ENCODE measurements around the gene RPF1.
"Not testable (repeated sequence)": the region's sequence is repeated elsewhere in the genome, so short reads cannot be mapped to it uniquely, and the experiment has no call there.

RPF1 gene

DNA sequence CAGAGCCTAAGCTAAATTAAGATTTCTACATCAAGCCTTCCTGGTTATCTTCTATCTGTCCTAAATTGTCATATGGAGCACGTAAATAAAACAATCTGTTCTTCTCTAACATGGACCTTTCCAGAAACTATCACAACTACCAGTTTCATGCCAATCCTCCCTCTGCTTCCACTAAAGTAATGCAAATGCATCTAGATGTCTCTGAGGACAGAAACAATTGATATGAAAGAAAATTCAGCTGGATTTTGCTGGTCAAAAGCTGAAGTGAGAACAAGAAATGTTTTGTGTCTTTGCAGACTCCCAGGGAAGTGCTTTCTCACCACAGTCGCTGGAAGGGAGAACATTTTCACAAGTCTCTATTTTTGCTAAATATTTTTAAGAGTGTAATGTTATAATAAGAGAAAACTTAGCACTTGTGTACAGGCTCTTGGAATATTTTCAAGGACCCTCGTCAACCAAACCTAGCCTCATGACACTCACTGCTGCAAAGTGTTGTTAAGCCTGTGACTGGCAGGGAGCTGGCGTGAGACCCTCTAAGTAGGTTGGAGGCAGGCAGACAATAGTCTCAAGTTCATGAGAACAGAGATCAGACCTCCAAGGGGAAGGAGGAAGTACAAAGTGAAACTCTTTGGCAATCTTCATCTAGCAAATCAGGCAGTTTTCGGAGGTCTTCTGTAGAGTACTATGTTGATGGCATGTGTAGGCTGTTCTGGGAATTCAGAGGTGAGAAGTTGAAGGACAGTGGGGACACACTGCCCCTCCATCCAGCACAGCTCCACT is 42.0 kb upstream of the RPF1 start:
- no peak for DNase-seq (ENCODE audit: low read depth, low spot score)
- H3K4me3 ChIP-seq (ENCODE audit: low read depth, low read length): no peak overlapping the region
- ChIA-PET CTCF (interaction anchor here (0.8 to 14.4 kb wide), 16 partner anchors 10 to 507 kb away, joined by 3 to 255 read pairs (median 6); partner anchors contain the start of gene PRKACB), POLR2A (no interaction called here)
- TF ChIP-seq, protein P1, sequence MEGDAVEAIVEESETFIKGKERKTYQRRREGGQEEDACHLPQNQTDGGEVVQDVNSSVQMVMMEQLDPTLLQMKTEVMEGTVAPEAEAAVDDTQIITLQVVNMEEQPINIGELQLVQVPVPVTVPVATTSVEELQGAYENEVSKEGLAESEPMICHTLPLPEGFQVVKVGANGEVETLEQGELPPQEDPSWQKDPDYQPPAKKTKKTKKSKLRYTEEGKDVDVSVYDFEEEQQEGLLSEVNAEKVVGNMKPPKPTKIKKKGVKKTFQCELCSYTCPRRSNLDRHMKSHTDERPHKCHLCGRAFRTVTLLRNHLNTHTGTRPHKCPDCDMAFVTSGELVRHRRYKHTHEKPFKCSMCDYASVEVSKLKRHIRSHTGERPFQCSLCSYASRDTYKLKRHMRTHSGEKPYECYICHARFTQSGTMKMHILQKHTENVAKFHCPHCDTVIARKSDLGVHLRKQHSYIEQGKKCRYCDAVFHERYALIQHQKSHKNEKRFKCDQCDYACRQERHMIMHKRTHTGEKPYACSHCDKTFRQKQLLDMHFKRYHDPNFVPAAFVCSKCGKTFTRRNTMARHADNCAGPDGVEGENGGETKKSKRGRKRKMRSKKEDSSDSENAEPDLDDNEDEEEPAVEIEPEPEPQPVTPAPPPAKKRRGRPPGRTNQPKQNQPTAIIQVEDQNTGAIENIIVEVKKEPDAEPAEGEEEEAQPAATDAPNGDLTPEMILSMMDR (IDR thresholded peaks at IDR 0.05; ENCODE audit: insufficient read depth, low read length, missing control alignments): no peak

DNA sequence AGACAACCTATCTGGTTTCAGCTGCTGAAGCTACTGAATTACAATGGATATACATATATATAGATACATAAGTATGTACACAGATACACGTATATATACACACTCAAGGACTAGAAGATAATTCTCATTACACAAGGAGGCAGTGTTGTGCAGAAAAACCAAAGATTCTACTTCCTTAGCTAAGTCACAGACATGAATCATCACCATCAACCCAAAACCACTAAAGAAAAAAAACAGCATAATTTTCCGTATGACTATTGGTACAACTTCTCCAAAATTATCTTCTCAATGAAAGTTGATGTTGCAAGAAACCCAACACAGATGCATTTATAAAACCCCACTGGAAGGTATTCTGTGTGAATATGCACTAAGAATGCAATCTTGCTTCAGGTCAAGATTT is 36.8 kb upstream of the RPF1 start:
- POLR2A ChIA-PET: interaction anchor here (0.9 kb wide), 1 partner anchor 64 kb away, joined by 3 read pairs; the partner anchor contains the start of genes GNG5 and SPATA1
- H3K4me3 ChIP-seq (ENCODE audit: low read depth, low read length): no peak overlapping the region
- CTCF ChIA-PET: interaction anchor here (0.6 to 14.4 kb wide), 37 partner anchors 9 to 510 kb away, joined by 3 to 188 read pairs (median 4); partner anchors contain the start of genes CTBS, GNG5 and SPATA1
- peak; percentile 82 for DNase-seq (ENCODE audit: low read depth, low spot score)
- TF ChIP-seq, protein P1 (IDR thresholded peaks at IDR 0.05; ENCODE audit: insufficient read depth, low read length, missing control alignments): peak; percentile 54

DNA sequence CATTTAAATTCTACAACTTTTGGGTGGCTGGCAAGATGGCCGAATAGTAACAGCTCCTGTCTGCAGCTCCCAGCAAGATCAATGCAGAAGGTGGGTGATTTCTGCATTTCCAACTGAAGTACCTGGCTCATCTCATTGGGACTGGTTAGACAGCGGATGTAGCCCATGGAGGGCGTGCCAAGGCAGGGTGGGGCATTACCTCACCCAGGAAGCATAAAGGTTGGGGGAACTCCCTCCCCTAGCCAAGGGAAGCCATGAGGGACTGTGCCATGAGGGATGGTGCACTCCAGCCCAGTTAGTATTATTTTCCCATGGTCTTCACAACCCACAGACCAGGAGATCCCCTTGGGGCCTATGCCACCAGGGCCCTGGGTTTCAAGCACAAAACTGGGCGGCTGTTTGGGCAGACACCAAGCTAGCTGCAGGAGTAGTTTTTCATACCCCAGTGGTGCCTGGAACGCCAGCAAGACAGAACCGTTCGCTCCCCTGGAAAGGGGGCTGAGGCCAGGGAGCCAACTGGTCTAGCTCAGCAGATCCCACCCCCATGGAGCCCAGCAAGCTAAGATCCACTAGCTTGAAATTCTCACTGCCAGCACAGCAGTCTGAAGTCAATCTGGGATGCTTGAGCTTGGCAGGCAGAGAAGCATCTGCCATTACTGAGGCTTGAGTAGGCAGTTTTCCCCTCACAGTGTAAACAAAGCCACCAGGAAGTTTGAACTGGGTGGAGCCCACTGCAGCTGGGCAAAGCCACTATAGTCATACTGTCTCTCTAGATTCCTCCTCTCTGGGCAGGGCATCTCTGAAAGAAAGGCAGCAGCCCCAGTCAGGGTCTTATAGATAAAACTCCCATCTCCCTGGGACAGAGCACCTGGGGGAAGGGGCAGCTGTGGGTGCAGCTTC is 36.1 kb upstream of the RPF1 start:
- ChIA-PET CTCF (interaction anchor here (0.6 to 14.4 kb wide), 37 partner anchors 9 to 511 kb away, joined by 3 to 188 read pairs (median 4); partner anchors contain the start of genes CTBS, GNG5 and SPATA1), POLR2A (interaction anchor here (0.9 kb wide), 1 partner anchor 63 kb away, joined by 3 read pairs; the partner anchor contains the start of genes GNG5 and SPATA1)
- H3K4me3 ChIP-seq (ENCODE audit: low read depth, low read length); DNase-seq (ENCODE audit: low read depth, low spot score): not testable (repeated sequence)

DNA sequence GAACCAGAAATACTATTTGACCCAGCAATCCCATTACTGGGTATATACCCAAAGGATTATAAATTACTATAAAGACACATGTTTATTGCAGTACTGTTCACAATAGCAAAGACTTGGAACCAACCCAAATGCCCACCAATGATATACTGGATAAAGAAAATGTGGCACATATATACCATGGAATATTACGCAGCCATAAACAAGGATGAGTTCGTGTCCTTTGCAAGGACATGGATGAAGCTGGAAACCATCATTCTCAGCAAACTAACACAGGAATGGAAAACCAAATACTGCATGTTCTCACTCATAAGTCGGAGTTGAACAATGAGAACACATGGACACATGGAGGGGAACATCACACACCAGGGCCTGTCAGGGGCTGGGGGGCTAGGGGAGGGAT is 30.4 kb upstream of the RPF1 start:
- DNase-seq (ENCODE audit: low read depth, low spot score): not testable (repeated sequence)

DNA sequence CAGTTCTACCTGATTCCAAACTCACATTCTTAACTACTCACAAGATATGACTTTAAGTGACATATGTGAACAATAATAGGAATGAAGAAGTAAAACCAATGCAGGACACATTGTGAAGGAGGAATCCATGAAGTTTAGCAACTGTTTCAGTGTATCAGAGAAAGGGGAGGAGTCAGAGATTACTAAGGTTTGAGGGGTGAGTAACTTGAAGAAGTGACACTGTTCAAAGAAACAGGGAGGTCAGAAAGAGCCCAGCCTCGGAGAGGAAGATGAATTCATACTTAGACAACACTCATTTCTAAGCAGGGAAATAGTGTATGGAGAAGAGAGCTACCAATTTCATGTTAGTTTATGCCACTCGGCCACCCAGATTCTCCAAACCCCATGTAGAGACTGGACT is 28.2 kb upstream of the RPF1 start:
- DNase-seq (ENCODE audit: low read depth, low spot score): no peak
- POLR2A ChIA-PET: no interaction called here
- CTCF ChIA-PET: interaction anchor here (1.5 kb wide), 1 partner anchor 13 kb away, joined by 5 read pairs; no protein-coding TSS in a partner anchor
- no peak overlapping the region for H3K4me3 ChIP-seq (ENCODE audit: low read depth, low read length)
- TF ChIP-seq, protein P1 (IDR thresholded peaks at IDR 0.05; ENCODE audit: insufficient read depth, low read length, missing control alignments): no peak

More for the DNA sequence above, 30.4 kb upstream of the RPF1 start:
- CTCF ChIA-PET; POLR2A ChIA-PET; H3K4me3 ChIP-seq (ENCODE audit: low read depth, low read length): not testable (repeated sequence)

GRCh38 chr1:84452436-84452835 is 26.6 kb upstream of the RPF1 start:
- TF ChIP-seq, protein P1 (IDR thresholded peaks at IDR 0.05; ENCODE audit: insufficient read depth, low read length, missing control alignments): no peak
- H3K4me3 ChIP-seq (ENCODE audit: low read depth, low read length): no peak overlapping the region
- ChIA-PET POLR2A (no interaction called here), CTCF (interaction anchor here (0.5 to 1.6 kb wide), 7 partner anchors 10 to 483 kb away, joined by 3 to 8 read pairs (median 3); no protein-coding TSS in a partner anchor)
- no peak for DNase-seq (ENCODE audit: low read depth, low spot score)

GRCh38 chr1:84462118-84462517 is 16.9 kb upstream of the RPF1 start:
- CTCF ChIA-PET: interaction anchor here (0.7 to 1.3 kb wide), 3 partner anchors 28 to 289 kb away, joined by 3 to 4 read pairs (median 3); no protein-coding TSS in a partner anchor
- H3K4me3 ChIP-seq (ENCODE audit: low read depth, low read length): no peak overlapping the region
- POLR2A ChIA-PET: no interaction called here
- DNase-seq (ENCODE audit: low read depth, low spot score): no peak
- TF ChIP-seq, protein P1 (IDR thresholded peaks at IDR 0.05; ENCODE audit: insufficient read depth, low read length, missing control alignments): no peak
